Endometrium (tissue), 2 donors: Measurements from ENCODE around the gene ARSH.
"Not testable (repeated sequence)": the region's sequence is repeated elsewhere in the genome, so short reads cannot be mapped to it uniquely, and the experiment has no call there.

Source experiments
- FAIRE-seq: peaks from 2 replicates; lab custom pipeline; 2012; peaks lifted over from hg19 to GRCh38; lab: Jason Lieb, UNC
- donor health status: control.
- donor health status: control.

The ARSH gene, protein sequence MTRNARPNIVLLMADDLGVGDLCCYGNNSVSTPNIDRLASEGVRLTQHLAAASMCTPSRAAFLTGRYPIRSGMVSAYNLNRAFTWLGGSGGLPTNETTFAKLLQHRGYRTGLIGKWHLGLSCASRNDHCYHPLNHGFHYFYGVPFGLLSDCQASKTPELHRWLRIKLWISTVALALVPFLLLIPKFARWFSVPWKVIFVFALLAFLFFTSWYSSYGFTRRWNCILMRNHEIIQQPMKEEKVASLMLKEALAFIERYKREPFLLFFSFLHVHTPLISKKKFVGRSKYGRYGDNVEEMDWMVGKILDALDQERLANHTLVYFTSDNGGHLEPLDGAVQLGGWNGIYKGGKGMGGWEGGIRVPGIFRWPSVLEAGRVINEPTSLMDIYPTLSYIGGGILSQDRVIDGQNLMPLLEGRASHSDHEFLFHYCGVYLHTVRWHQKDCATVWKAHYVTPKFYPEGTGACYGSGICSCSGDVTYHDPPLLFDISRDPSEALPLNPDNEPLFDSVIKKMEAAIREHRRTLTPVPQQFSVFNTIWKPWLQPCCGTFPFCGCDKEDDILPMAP

DNA sequence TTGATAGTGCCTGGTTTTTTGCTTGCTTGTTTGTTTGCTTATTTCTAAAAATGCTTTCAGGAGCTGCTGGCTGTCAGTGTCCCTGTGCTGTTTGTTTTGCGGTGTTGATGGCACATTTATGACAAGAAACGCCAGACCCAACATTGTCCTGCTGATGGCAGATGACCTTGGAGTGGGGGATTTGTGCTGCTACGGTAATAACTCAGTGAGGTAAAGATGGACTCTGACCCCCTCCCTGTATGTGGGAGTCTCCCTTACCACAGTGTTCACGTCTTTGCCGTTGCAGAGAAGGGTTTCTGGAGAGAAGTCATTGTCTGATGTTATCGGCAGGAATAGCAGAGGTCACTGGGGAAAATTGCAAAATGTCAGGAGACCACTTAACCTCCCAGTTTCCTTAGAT lies at the start of gene ARSH:
TSS of gene ARSH (plus strand) at position 52 of the 400 bp plus-strand sequence. CDS start at position 119, 67 bp downstream.
- FAIRE-seq, result no peak

DNA sequence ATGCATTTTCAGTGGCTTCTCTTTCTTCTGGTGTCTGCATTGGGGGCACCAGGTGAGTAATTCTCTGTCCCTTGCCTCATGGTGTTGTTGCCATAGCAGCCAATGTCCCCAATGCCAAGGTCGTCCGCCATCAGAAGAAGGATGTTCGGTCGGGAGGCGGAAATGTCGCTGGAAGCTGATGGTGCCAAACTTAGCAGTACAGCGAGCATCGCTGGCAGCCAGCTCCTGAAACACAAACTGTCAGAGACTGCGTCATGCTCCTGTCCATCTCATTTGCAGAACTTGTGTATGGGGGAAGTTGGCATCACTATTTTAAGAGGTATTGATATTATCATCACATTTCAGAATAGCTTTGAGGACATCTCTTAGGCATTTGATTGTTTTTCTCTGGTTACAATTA lies 48.1 kb upstream of the ARSH start:
- FAIRE-seq, result no peak

DNA sequence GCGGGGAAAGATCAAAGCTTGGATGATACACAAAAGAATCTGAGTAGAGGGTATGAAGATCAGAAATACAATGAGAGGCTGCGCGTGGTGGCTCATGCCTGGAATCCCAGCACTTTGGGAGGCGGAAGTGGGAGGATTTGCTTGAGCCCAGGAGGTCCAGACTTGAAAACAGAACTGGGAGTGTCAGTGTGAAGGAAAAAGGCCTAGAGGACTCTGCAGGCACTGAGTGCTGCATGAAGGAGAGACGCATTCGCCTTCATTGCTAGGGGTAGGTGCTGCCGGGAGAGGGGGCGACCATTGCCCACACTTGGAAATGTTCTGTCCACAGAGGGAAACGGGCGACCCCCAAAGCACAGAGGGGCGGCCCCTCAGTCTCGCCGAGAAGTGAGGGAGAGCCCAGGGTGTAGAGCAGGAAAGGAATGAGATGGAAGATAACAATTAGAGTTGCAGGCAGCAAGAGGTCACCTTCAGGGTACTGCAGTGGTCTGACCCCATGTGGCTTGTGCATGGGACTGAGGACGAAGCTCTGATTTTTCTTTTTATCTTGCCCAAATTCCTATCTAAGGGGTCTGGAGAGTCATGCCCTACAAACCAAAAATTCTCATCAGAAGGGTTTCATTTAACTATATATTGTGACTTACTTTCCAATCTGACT lies 45.4 kb upstream of the ARSH start:
- FAIRE-seq, result no peak

DNA sequence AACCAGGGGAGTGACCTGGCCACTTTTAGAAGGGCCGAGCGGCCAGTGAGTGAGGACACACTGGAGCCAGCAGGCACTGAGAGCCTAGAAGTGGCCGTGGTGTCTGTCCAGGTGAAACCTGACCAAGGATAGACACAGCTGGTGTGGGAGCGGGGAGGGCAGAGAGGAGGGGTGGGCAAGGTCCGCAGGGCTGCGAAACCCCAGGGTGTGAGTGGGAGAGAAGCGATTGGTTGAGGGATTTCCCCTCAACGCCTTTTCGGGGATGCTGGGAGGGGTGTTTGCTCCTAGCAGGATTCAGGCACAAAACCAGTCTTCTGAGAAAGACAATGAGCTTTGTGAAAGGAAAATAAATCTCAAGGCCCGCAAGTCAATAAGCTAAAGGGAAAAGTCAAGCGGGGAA lies 44.0 kb upstream of the ARSH start:
- FAIRE-seq, result no peak

DNA sequence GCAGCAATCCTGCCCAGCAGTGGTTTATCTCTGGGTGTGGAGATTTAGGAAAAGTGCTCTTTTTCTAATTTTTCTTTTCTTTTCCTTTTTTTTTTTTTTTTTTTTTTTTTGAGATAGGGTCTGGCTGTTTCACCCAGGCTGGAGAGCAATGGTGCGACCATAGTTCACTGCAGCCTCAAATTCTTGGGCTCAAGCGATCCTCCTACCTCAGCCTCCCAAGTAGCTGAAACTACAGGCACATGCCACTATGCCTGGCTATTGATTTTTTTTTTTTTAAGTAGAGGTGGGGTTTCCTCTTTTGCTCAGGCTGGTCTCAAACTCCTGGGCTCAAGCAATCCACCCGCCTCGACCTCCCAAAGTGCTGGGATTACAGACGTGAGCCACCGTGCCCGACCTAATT lies 42.9 kb upstream of the ARSH start:
- not testable (repeated sequence) for FAIRE-seq

DNA sequence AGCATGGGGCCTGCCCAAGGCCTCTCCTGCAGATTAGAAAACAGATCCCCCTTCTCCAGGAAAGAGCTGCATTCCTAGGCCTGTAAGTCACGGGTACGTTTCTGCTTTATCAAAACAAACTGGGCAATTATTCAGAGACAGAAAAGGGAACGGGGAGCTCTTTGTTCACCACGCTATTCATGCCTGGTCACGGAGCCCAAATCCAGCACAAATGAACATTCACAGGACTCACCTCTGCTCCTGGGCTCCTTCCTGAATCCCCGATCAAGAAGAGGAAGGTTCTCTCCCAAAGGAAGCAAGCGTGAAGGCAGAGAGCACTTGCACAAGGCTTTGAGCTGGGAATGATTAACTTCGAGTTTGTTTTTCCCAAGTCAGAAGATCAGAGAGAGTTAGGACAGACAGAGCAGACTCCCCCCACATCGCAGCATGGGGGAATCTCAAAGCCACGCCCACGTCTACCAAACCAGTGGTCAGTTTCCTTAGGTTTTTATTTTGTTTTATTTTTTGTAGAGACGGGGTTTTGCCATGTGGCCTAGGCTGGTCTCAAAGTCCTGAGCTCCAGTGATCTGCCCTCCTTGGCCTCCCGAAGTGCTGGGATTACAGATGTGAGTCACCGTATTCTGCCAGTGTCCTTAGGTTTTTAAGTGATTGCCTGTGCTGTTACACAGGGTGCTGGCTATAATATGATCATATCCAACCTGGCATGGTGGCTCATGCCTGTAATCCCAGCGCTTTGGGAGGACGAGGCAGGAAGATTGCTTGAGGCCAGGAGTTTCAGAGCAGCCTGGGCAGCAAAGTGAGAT lies 42.2 kb upstream of the ARSH start:
- FAIRE-seq, result not testable (repeated sequence)

DNA sequence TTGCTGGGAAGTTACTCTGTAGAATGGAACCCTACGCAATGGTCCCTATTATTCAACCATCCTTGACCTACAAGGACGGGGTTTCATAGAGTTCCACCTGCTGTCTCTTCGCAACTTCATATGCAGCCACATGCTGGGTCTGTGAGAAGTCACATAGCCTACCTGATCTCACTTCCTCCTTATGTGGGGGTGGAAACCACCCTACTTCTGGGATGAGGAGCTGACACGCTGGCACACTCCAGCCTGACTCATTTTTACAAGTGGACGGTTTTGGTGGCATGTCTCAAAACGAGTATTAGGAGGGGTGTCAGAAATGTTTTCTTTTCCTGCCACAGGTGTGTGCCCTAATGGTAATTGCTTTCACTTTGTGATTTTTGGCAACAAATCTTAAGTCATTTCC lies 40.4 kb upstream of the ARSH start:
- no peak for FAIRE-seq

DNA sequence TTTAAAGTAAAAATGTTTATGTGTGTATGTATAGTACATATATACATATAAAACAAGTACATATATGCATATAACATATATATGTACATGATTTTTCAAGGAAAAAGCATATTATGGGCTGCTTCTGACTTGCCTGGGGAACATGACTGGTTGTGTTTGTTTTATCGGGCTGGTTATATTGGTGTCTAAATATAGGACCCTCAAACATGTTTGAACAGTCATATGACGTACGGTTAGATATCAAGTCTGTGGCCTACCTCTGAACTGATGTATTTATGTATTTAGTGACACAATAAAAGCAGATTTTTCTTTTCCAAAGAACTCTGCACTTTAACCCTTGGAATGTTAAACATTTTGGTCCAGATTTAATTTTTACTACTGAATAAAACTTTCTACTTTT lies 39.3 kb upstream of the ARSH start:
- FAIRE-seq, result no peak

DNA sequence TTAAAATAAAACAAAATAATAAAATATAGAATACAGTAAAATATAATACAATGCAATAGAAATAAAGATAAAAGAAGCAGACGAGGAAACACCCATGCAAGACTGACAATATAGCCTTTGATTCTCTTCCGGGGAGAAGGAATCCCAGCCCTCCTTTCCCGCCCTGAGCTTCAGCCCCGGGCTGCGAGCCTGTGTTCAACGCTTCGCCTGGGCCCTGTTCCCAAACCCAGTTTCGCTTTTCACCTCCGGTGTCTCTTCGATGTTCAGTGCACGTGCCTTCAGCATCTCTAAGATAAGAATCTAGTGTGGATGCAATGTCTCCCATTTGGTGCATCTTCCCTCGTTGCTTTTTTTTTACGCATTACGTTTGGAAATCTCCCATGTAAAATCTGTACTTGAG lies 38.8 kb upstream of the ARSH start:
- no peak for FAIRE-seq

DNA sequence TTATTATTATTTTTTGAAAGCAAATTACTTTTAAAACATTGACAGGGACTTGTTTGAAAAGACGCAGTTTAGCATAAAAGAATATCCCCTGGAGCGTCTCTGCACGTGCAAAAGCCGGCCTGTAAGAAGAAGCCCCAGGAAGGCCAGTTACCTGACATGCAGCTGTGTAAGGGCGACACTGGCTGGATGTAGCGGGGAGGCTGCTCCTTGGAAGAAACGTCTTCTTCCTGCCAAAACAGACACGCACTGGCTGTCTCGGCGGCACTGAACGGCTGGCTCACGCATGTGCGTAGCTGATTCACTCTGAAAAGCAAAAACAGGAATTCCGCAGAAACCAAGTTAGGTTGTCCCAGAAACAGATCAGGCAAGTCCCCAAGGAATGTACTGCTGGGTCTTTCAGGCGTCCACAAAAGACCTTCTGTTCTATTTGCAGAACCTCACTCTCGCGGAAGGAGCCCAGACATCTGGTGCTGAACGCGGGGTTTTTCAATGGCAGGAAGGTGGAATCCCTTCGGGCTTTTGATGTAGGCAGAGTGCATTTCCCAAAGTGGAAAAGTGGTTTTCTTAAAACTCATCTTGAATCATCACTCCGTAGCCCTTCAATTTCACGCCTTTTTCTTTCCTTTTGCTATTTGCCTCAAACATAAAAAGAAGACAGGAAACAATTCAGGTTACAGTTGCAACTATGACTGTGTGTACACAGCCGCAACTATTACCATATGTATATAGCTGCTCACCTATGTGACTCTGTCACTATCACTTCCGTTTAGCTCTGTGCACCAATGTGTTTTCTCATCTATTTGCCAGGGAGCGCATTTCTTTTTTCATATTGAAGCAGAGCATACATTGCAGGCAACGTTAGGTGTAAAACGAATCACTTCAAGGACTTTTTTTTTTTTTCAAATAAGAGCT lies 38.1 kb upstream of the ARSH start:
- FAIRE-seq, result no peak

DNA sequence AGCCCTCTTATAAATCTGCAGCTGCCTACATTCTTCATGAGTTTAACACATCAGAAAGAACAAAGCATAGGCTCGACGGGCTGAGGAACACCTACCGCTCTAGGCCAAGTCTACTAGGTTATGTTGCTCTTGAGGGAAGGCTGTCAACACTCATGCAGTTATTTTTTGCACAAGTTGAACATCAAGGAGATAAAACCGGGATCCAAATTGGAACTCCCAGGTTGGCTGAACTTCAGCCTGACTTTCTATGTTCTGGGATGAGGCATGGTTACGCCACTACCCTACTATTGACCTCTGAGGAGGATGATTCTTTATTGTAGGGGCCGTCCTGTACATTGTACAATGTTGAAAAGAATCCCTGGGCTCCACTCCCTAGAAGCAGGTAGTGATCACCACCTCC lies 37.3 kb upstream of the ARSH start:
- no peak for FAIRE-seq

DNA sequence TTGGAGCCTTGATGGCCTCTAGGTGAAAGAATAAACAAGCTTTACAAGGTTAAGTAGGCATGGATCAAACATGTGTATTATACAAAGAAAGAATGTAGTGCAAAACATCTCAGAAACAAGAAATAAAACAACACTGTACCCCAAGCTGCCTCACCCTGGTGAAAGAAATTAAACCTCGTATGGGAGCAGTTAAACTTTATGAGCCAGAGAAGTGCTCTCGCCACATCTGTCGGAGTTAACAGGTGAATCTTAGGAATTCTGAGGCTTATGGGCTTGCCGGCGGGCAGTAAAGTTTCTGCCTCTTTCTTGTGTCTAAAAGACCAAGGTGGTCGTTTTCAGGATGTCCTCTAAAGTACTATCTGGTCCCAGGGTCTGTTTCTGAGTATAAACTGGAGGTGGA lies 34.0 kb upstream of the ARSH start:
- no peak for FAIRE-seq

DNA sequence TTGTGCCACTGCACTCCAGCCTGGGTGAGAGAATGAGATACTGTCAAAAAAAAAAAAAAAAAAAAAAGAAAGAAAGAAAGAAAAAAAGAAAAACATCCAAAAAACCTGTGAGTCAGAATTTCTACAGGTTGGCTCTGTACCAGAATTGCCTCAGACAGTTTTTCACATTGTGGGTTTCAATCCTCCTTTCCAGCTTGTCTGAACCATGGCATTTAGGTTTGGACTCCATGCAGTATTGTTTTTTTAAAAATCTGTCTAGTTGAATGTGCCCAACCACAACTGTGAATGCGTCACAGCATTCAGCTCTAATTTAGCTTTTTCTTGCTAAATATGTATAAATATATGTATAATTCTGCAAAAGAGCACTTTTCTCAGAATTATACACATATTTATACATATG lies 31.4 kb upstream of the ARSH start:
- FAIRE-seq, result no peak

DNA sequence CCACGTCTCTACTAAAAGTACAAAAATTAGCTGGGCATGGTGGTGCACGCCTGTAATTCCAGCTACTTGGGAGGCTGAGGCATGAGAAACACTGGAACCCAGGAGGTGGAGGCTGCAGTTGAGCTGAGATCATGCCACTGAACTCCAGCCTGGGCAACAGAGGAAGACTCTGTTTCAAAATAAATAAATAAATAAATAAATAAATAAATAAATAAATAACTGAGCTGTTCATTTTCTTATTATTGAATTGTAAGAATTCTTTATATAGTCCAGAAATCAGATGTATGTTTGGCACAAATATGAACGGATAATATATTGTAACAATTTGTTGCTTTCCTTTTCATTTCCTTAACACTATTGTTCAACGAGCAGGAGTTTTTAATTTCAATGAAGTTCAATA lies 27.7 kb upstream of the ARSH start:
- not testable (repeated sequence) for FAIRE-seq

DNA sequence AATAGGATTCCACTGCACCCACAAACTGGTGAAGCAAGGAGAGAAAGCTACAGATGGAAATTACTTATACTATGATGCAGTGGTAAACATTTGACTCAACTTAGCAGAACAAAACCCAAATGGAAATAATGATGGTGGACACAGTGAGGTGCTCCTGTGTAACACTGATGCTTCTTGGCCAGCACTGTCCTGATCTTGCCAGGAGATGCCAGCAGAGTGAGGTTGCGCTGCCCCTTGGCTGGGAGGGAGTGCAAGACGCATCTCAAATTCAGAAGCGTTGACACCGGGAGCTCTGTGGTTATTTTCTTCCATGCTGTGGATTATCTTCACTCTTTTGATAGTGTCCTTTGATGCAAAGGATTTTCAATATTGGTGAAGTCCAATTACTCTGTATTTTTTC lies 22.0 kb upstream of the ARSH start:
- no peak for FAIRE-seq

DNA sequence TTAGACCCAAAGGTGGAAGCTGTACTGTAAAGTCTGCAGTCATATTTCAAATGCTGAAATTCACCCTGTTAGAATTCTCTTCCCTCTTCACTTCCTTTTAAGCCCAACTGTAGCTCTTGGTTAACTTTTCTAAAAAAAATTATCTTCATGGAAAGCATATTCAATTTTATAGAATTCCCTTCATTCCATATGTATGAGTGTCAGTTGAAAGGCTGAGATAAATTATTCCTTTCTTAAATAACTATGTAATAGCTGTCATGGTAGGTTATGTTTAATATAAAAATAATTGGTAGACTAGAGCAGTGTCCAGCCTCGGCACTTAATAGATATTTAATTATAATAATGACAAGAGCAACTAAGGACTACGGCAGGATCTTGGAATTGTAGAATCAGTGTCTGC lies 16.8 kb upstream of the ARSH start:
- no peak for FAIRE-seq

DNA sequence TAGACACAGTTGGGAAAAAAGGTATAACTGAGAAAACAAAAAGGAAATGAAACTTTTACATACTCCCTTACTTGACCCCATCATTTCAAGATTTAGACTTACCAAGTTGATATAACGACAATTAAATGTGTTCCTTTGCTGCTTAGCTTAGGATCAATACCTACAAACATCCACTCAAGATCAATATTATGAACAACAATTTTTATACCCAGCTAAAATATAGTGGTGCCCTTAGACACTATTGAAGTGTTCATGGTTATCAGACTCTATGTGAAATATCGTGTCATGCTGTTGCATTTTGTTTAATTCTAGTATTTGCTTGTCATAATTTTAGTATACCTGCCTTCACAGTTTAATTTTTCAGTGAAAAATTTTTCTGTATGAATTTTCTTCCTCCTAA lies 4.2 kb downstream of the ARSH start:
- no peak for FAIRE-seq

DNA sequence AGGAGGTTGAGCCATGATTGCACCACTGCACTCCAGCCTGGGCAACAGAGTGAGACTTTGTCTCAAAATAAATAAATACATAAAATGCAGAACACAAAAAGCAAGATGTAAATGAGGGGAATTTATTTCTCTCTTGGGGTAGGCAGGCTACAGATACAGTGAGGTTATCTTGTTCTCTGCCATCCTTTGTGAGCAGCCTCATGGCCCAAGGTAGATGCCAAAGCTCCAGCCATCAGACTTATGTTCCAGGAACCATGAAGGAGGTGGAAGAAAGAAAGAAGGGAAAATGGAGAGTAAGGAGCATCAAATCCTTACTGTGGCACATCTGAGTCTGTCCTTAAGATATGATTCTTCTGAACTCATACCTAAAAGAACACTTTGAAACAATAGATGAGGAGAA lies 11.1 kb downstream of the ARSH start:
- no peak for FAIRE-seq

DNA sequence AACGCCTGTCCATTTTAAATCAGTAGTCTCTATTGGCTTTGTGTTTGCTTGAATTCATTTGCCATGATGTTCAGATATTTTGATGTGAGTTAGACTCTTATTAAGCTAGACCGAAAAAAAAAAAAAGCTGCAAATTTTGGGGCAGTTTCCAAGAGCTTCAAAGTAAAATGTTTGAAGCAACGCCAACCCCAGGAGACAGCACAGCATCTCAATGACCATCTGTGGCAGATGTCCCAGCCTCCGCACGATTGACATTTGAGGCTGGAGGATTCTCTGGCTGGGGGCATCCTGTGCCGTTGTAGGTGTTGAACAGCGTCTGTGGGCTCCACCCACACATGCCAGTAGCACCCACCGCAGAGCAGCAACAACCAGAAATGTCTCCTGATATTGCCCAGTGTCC lies 17.8 kb downstream of the ARSH start:
- FAIRE-seq, result no peak

DNA sequence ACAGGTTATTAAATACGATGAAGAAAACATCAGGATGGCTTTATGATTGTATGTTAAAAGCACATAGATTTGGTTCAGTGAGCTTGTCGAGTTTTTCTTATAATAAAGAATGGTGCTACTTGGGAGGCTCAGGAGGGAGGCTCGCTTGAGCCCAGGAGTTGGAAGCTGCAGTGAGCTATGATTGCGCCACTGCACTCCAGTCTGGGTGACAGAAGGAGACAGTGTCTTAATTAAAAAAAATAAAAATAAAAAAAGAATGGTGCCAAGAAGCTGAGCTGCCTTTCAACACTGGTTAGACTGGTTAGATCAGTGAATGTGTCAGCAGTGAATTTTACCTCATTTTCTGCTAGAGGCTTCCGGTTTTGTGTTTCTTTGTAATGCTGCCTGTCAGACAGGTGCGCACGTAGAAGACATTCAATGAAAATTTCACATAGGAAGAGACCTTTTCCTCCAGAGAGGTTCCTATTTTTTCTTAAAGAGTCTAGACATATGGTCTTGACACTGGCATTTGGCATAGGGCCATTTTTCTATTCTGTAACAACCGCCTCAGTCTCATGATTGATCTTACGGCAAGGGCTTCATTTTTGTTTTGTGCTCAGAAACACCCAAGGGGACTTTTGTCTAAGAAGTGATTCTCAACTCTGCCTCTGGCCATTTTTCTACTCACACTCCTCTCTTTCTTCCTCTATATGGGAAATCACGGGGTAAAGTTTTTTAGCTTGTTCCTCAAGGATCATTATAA lies 19.9 kb downstream of the ARSH start:
- no peak for FAIRE-seq

DNA sequence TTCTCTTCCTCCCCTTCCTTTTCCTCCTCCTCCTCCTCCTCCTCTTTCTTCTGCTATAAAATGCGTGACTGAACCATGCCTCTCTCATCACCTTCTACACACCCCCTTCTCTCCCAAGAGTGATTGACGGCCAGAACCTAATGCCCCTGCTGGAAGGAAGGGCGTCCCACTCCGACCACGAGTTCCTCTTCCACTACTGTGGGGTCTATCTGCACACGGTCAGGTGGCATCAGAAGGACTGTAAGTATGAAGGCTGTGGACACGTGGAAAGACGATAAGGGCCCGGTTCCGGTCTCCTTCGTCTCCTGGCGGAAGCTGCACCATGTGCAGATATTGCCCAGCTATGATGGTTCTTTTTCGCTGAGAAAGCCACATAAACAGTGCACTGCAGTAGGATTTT lies 22.8 kb downstream of the ARSH start:
- no peak for FAIRE-seq
